ENCODE measurements around the gene LDLRAD4.
"Not testable (repeated sequence)": the region's sequence is repeated elsewhere in the genome, so short reads cannot be mapped to it uniquely, and the experiment has no call there.

LDLRAD4 gene

DNA sequence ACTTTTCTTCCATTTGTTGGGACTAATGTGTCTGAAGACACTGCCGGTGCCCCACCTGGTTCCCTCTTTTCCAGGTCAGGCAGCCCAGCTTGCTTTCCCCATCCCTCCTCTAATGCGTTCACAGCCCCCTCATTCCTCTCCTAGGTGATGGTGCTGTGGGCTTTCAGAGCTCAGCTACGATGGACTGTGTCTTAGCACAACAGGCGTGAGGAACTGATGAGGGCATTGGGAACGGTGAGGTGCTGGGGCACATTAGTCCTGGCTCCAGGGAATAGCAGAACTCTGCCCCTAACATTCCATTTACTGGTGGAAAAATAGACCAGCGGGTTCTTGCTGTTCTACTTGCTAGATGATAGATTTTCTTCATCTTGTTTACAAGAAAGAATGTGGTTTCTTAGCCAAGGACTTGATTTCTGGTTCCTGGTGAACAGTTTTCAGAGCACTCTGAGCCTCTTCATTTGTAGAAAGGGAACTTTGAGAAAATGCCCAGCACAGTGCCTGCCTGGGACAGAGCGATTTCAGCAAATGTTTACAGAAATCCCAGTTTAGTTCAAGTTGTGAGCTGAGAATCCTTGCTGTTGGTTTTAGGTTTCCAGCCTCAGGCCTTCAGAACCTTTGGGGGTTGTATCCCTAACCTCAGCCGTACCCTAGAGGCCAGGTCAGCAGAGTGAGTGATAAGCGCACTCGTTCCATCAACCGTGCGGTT is 42.5 kb downstream of the LDLRAD4 start:
- no peaks in the 10 kb centered on the region for H3K27me3 Mint-ChIP-seq
- H3K9me3 Mint-ChIP-seq, result no peaks in the 10 kb centered on the region
- H3K36me3 Mint-ChIP-seq, result no peaks in the 10 kb centered on the region
- no peak overlapping the region for H3K27ac Mint-ChIP-seq
- H3K4me1 Mint-ChIP-seq, result peaks cover 41% of the 10 kb centered on the region
- H3K4me3 Mint-ChIP-seq, result no peak overlapping the region

DNA sequence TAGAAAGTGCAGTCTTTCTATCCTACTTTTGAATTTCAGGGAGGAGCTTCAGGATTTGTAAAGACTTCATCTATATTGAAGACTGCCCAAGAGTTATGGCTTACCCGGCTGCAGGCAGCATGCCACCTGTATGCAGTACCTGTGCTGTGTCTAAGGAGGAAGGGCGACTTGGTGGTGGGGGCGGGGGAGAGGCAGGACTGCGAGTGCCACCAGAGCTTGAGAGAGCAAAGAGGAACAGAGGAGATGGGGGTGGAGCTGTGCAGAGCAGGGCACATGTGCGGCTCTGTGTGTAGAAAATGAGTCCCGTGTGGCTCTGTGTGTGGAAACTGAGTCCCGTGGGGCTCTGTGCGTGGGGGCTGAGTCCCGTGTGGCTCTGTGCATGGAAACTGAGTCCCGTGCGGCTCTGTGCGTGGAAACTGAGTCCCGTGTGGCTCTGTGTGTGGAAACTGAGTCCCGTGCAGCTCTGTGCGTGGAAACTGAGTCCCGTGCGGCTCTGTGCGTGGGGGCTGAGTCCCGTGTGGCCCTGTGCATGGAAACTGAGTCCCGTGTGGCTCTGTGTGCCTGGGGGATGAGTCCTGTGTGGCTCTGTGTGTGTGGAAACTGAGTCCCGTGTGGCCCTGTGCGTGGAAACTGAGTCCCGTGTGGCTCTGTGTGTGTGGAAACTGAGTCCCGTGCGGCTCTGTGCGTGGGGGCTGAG is 43.2 kb downstream of the LDLRAD4 start:
- no peaks in the 10 kb centered on the region for H3K36me3 Mint-ChIP-seq
- H3K27me3 Mint-ChIP-seq, result no peaks in the 10 kb centered on the region
- H3K9me3 Mint-ChIP-seq, result no peaks in the 10 kb centered on the region
- no peak overlapping the region for H3K4me3 Mint-ChIP-seq
- H3K4me1 Mint-ChIP-seq, result peaks cover 48% of the 10 kb centered on the region
- H3K27ac Mint-ChIP-seq, result peak overlapping the region; percentile 41

DNA sequence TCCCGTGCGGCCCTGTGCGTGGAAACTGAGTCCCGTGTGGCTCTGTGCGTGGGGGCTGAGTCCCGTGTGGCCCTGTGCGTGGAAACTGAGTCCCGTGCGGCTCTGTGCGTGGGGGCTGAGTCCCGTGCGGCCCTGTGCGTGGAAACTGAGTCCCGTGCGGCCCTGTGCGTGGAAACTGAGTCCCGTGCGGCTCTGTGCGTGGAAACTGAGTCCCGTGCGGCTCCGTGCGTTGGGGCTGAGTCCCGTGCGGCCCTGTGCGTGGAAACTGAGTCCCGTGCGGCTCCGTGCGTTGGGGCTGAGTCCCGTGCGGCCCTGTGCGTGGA is 43.8 kb downstream of the LDLRAD4 start:
- not testable (repeated sequence) for H3K27ac Mint-ChIP-seq, H3K9me3 Mint-ChIP-seq, H3K4me3 Mint-ChIP-seq, H3K36me3 Mint-ChIP-seq, H3K27me3 Mint-ChIP-seq
- H3K4me1 Mint-ChIP-seq, result peaks cover 53% of the 10 kb centered on the region

DNA sequence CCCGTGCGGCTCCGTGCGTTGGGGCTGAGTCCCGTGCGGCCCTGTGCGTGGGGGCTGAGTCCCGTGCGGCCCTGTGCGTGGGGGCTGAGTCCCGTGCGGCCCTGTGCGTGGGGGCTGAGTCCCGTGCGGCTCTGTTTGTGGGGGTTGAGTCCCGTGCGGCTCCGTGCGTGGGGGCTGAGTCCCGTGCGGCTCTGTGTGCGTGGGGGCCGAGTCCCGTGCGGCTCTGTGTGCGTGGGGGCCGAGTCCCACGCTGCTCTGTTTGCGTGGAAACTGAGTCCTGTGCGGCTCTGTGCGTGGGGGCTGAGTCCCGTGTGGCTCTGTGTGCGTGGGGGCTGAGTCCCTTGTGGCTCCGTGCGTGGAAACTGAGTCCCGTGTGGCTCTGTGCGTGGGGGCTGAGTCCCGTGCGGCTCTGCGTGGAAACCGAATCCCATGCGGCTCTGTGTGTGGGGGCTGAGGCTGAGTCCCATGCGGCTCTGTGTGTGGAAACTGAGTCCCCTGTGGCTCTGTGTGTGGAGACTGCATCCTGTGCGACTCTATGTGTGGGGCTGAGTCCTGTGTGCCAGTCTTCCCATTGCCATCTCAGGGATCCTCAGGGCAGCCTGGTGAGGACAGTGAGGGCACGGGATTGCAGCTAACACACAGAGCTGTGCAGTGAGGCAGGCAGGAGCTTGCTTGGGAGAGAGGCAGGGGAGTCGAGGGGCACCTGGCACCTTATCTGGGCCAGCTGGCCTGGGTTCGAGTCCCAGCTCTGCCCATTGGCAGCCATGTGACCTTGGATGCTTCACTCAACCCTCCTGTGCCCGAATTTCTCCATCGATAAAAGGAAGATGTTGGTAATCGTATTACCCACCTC is 44.5 kb downstream of the LDLRAD4 start:
- Mint-ChIP-seq H3K9me3 (no peaks in the 10 kb centered on the region), H3K36me3 (no peaks in the 10 kb centered on the region)

DNA sequence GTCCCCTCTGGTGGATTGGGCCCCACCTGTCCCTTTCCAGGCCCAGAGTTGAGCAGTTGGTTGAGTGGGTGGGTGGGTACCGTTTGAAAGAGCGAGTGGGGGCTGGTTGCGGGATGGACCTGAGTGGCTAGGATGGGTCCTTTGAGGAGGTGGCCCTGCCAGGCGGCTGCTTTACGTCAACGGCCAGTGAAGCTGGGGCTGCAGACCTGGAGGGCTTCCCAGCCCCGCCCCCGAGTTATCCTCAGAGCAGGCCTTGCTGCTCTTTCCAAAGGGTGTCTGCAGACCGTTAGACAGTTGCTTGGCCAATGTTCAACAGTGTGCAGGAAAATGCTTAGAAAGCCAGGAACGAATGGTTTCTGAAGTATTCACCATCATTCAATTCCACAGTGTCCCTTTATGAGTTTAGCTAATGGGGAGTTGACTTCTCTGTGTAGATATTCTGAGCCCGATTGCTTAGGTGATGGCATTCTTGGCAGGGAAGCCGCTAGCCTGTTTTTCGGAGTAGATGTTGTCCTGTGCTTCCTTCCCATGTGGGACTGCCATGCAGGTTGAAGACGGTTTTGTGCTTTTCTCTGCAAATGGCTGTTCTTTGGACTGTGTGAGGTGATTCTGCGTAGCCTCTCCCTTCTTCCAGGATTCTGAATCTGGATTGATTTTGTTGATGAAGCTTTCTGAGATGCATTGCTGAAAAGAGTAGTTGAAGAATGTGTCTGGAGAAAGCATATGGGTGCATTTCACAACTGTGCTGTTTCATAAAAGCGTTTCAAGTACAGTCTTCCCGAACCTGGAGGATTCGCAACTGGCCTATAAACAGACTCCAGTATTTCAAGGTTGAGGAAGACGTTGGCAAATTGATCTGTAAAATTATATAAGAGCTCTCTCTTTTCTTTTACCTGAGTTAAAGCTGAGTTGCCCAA is 45.8 kb downstream of the LDLRAD4 start:
- Mint-ChIP-seq H3K36me3 (no peaks in the 10 kb centered on the region), H3K4me1 (peaks cover 71% of the 10 kb centered on the region), H3K27ac (no peak overlapping the region), H3K27me3 (no peaks in the 10 kb centered on the region), H3K4me3 (no peak overlapping the region), H3K9me3 (no peaks in the 10 kb centered on the region)

More for the DNA sequence above, 44.5 kb downstream of the LDLRAD4 start:
- H3K27me3 Mint-ChIP-seq, result no peaks in the 10 kb centered on the region
- peaks cover 61% of the 10 kb centered on the region for H3K4me1 Mint-ChIP-seq
- no peak overlapping the region for H3K27ac Mint-ChIP-seq
- H3K4me3 Mint-ChIP-seq, result no peak overlapping the region

DNA sequence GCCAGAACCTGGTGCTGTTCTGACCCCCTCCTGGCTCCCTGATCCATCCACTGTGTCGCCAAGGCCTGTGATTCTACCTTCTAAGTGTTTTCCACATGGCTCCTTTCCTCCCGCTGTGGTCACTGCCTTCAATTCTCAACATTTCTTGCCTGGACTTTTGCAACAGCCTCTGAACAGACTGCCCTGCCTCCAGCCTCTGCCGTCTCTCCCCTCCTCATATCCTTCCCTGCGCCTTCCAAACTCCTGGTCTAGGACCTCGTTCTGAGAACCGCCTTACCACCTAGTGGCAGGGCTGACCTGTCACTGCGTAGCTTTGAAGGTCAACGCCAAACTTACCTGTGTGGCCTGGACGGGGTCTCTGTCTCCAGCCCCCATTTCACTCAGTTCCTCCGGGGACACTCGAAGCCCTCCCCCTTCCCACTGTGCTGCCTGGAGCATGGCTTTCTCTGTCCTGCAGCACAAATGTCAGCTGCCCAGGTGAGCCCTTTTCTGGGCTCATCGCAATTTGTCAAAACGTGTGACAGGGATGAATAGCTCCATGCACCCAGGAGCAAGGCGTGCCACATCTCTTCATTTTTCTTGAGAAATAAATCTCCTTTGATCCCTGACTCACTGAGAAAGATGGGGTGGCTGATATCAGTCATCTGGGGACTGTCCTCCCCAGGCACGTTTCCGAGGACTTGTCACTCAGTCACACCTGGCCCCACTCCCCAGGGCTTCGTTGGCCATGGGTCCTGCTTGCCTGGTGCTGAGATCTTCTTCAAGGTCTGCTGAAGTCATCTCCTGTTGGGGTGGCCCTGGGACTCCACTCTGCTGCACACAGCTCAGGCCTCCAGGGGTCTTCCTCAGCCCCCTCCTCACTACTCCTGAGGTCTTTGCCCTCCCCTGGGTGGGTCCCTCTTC is 46.7 kb downstream of the LDLRAD4 start:
- H3K36me3 Mint-ChIP-seq, result no peaks in the 10 kb centered on the region
- no peaks in the 10 kb centered on the region for H3K27me3 Mint-ChIP-seq
- H3K4me1 Mint-ChIP-seq, result peaks cover 70% of the 10 kb centered on the region
- H3K9me3 Mint-ChIP-seq, result no peaks in the 10 kb centered on the region
- H3K4me3 Mint-ChIP-seq, result peak overlapping the region; percentile 1
- peak overlapping the region; percentile 42 for H3K27ac Mint-ChIP-seq

DNA sequence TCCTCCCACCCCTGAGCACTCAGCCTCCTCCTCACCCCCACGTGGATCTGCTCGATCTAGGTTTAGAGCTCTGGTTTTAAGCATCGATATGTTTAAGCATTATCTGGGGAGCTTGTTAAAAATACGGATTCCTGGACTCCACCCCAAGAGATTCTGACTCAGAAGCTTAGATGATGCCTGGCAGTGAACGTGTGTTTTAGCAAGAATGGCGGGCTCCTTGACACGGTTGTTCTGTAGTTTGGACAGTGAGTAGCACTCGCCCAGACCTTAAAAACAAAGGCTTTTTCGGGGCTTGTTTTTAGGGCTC is 47.3 kb downstream of the LDLRAD4 start:
- H3K36me3 Mint-ChIP-seq, result no peaks in the 10 kb centered on the region
- no peak overlapping the region for H3K27ac Mint-ChIP-seq
- no peaks in the 10 kb centered on the region for H3K9me3 Mint-ChIP-seq
- peak overlapping the region; percentile 57 for H3K4me3 Mint-ChIP-seq
- H3K4me1 Mint-ChIP-seq, result peaks cover 64% of the 10 kb centered on the region
- H3K27me3 Mint-ChIP-seq, result no peaks in the 10 kb centered on the region

DNA sequence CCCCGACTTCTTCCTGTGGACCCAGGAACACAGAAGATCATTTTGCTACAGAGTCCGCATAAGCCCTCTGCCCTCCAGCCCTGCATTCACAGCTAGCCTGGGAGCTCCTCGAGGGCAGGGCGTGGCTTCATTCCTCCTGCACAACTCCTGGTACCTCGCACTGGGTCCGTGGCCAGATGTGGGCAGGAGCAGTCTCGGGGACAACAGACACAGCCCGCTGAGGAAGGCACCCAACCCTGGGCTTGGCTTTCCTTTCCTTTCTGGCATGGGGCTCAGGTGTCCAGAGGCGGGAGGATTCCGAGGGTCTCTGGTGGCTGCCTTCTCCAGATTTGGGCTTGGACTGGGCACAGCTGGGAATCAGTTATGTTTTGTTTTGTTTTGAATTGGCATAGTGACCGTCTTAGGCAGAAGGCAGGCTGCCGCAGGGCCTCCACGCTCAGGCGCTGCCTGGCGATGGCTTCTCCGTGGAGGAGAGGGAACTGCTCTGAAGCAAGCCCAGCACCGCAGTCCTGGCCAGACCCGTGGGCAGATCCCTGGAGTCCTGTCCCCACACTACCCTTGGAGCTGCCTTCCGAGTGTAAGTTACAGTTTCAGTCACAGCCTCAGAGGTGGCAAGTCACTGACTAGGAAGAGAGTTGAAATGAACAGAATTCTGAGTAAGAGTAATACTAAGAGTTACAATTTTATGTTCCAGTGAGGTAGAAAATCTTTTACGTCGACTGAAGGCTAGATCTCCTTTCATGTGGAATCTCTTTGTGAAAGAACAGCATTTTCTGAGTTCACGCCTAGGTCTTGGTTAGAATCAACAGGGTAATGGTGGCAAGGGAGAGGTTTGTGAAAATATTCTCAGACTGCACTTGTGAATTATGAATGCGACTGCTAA is 47.9 kb downstream of the LDLRAD4 start:
- no peaks in the 10 kb centered on the region for H3K36me3 Mint-ChIP-seq
- peaks cover 58% of the 10 kb centered on the region for H3K4me1 Mint-ChIP-seq
- peak overlapping the region; percentile 73 for H3K27ac Mint-ChIP-seq
- no peaks in the 10 kb centered on the region for H3K9me3 Mint-ChIP-seq
- H3K27me3 Mint-ChIP-seq, result no peaks in the 10 kb centered on the region
- H3K4me3 Mint-ChIP-seq, result peak overlapping the region; percentile 57

DNA sequence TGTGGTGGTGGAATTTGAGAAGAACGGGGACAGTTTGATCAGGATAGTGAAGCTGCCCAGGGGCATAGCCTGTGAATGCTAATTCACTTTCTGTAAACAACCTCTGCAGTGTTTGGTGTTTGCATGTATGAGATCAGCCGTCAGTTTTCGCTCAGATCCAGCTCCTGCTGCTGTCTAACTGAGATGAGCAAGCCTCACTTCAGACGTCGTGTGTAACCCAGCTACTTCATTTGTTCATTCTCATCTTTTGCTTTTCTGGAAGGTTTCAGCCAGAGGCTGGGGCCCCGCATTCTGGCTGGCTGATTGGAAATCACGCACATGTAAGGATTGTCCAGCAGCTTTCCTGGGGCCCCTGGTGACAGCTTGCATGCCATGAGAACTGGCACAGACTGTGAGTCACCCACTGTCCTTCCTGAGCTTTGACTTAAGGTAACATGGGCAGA is 48.9 kb downstream of the LDLRAD4 start:
- Mint-ChIP-seq H3K27me3 (no peaks in the 10 kb centered on the region), H3K27ac (peak overlapping the region; percentile 55), H3K4me3 (peak overlapping the region; percentile 5), H3K9me3 (no peaks in the 10 kb centered on the region), H3K4me1 (peaks cover 56% of the 10 kb centered on the region), H3K36me3 (no peaks in the 10 kb centered on the region)

DNA sequence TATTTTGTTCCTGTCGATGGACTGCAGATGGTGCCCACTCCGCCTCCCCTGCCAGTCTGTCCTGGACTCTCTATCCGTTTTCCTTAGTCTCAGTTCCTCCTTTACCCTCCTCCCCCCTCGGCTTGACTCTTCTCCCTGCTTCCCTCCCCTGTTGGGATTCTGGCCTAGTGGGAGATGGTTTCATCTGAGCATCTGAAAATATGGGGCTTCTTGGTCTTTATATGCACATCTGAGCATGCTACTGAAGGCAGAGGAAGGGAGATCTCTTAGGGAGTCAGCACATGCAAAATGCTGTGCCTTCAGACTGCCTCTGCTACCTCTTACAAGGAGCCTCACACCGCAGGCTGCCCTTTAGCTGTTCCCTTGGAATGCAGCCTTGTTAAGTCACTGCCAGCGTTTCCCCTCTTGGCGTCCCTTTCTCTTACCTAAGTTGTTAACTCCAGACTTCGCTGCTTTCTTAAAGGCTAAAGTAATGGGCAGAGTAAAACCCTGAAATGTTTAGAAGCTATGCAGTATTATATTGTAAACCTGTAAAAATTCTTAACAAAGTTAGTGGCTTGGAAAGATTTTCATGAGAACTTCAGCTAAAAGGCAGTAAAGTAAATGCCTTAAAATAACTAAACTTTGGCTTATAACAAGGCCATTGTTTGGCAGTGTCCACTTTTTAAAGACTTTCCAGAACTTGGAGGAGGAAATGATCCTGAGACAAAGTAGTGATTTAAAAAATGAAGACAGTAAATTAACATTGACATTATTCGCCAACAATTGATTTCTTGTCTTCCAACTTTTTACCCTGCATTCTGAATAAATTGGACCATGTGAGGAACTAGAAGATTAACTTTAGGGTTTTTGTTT is 49.8 kb downstream of the LDLRAD4 start:
- Mint-ChIP-seq H3K9me3 (no peaks in the 10 kb centered on the region), H3K36me3 (peaks cover 2% of the 10 kb centered on the region), H3K27ac (peak overlapping the region; percentile 55), H3K4me1 (peaks cover 66% of the 10 kb centered on the region), H3K4me3 (peak overlapping the region; percentile 5), H3K27me3 (no peaks in the 10 kb centered on the region)

DNA sequence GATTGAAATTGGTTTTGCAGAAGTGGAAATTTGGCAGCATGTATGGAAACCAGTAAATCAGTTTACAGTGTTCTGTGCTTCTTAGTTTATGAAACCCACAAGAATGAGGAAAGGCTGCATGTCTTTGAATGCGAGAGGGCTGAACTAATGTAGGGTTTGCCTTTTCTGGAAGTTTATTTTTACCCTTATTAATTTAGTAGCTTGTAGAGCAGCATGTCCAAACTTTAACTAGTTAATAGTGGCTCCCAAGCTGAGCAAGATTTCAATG is 50.4 kb downstream of the LDLRAD4 start:
- H3K4me3 Mint-ChIP-seq, result no peak overlapping the region

DNA sequence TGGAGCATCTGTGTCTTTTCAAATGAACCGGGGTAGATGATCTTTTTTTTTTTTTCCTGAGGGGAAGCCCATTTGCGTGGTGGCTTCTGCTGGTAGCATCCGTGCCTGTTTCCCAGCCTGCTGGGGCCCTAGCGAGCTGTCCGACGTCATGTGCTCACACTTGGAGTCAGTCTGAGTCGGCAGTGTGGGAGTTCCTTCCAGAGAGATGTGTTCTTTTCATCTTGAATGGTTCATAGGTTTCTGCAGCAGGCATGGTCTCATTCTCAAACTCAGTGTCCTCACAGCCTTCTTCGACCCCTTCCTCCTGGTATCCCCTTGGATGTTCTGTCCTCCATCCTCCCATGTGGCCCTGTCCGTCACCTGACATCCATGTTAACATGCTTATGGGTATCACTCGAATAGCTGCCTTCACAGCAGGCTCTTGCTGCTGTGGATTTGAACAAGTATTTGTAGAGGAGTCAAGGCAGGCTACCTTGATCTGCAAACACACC is 51.0 kb downstream of the LDLRAD4 start:
- H3K27ac Mint-ChIP-seq, result no peak overlapping the region

More for the DNA sequence above, 50.4 kb downstream of the LDLRAD4 start:
- peaks cover 2% of the 10 kb centered on the region for H3K36me3 Mint-ChIP-seq
- no peak overlapping the region for H3K27ac Mint-ChIP-seq
- H3K4me1 Mint-ChIP-seq, result peaks cover 71% of the 10 kb centered on the region
- no peaks in the 10 kb centered on the region for H3K27me3 Mint-ChIP-seq
- H3K9me3 Mint-ChIP-seq, result no peaks in the 10 kb centered on the region

DNA sequence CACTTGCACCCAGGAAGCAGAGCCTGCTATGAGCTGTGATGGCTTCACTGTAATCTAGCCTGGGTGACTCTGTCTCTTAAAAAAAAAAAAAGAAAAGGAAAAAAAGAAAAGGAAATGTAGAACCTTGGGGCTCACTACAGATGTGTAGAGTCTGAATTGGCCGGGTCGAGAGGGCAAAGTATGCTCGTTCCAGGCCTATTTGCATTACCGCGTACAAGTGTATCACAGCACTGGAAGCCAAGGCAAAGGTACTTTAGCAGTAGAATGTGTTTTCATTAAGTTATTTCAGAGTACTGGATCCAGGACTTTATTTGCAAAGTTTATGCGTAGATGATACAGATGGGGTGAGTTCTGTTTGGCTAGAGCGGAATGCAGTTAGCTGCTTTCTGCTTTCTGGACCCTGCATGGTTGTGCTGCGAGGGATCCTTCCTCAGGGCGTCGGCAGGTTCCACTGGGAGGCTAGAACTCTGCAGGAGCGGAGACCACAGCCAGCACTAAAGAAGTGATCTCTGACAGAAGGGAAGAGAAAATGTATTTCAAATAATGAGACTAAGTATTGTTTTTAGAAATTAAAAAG is 51.8 kb downstream of the LDLRAD4 start:
- no peak overlapping the region for H3K27ac Mint-ChIP-seq
- H3K4me1 Mint-ChIP-seq, result peaks cover 80% of the 10 kb centered on the region
- peaks cover 2% of the 10 kb centered on the region for H3K36me3 Mint-ChIP-seq
- H3K27me3 Mint-ChIP-seq, result no peaks in the 10 kb centered on the region
- no peak overlapping the region for H3K4me3 Mint-ChIP-seq
- H3K9me3 Mint-ChIP-seq, result no peaks in the 10 kb centered on the region

More for the DNA sequence above, 51.0 kb downstream of the LDLRAD4 start:
- Mint-ChIP-seq H3K27me3 (no peaks in the 10 kb centered on the region), H3K36me3 (peaks cover 2% of the 10 kb centered on the region), H3K4me1 (peaks cover 77% of the 10 kb centered on the region), H3K4me3 (peak overlapping the region; percentile 15), H3K9me3 (no peaks in the 10 kb centered on the region)
